Measurements from ENCODE around the gene GABARAP. TPM values are rescaled to one million over a fixed set of nuclear protein-coding genes. Genes with fewer than 3 reads are reported as not detected.

The GABARAP gene
- total and polyA plus RNA-seq, 2 of the 13 experiments (the other 11 are each of a cell fraction or from before 2014, with no cell fraction given): 161 to 310 TPM

- TF ChIP-seq ZNF407 (CRISPR knock-in tag; IDR thresholded peaks at IDR 0.05; ENCODE audit: not compliant biosample characterization): no peak
- no peak for TF ChIP-seq ZBTB40 (IDR thresholded peaks at IDR 0.05)
- TF ChIP-seq ZBTB40 (CRISPR knock-in tag; IDR thresholded peaks at IDR 0.05): peak; percentile 84
- TF ChIP-seq RBAK (CRISPR knock-in tag; IDR thresholded peaks at IDR 0.05): no peak
- no peak for TF ChIP-seq ZSCAN22 (CRISPR knock-in tag; IDR thresholded peaks at IDR 0.05)
- no peak for TF ChIP-seq ATRX (CRISPR knock-in tag; IDR thresholded peaks at IDR 0.05; ENCODE audit: borderline replicate concordance)
- TF ChIP-seq MAF1 (CRISPR knock-in tag; IDR thresholded peaks at IDR 0.05; ENCODE audit: borderline replicate concordance): peak; percentile 13; the same call in 1 of the 2 replicates
- TF ChIP-seq ZNF639 (CRISPR knock-in tag; conservative IDR thresholded peaks at IDR 0.05): peak; percentile 87
- no peak for TF ChIP-seq ISX (CRISPR knock-in tag; conservative IDR thresholded peaks at IDR 0.05)
These were observed 10.2 kb upstream of the GABARAP start, which contains the start of gene ELP5 (continued) for GRCh38 chr17:7252176-7253043.
